Ecto neural progenitor cell (in vitro differentiated cells): ENCODE measurements around the gene TRIM69.
"Not testable (repeated sequence)": the region's sequence is repeated elsewhere in the genome, so short reads cannot be mapped to it uniquely, and the experiment has no call there.

Source experiments
- DNase-seq: peaks from one replicate; pipeline ENCODE4 v3.0.0-alpha.2; 2018; ENCODE audit warnings: low spot score

Gene TRIM69

GRCh38 chr15:44739222-44739847 is 3.0 kb downstream of the TRIM69 start:
- not testable (repeated sequence) for DNase-seq

- DNase-seq: not testable (repeated sequence)
These were observed 7.1 kb downstream of the TRIM69 start for GRCh38 chr15:44743454-44743853.

DNA sequence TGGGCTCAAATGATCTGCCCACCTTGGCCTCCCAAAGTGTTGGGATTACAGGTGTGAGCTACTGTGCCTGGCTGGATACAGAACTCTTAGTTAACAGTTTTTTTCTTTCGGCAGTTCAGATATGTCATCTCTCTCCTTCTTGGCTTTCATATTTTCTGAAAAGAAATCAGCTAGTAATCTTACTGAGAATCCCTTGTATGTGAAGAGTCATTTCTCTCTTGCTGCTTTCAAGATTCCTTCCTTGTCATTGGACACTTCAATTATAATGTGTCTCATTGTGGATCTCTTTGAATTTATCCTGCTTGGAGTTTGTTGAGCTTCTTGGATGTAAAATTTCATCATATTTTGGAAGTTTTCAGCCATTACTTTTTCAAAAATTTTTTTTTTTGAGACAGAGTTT is 17.0 kb downstream of the TRIM69 start:
- no peak for DNase-seq

GRCh38 chr15:44763187-44763586 is 26.9 kb downstream of the TRIM69 start:
- DNase-seq: no peak

GRCh38 chr15:44763848-44764247 is 27.5 kb downstream of the TRIM69 start:
- DNase-seq: no peak

DNA sequence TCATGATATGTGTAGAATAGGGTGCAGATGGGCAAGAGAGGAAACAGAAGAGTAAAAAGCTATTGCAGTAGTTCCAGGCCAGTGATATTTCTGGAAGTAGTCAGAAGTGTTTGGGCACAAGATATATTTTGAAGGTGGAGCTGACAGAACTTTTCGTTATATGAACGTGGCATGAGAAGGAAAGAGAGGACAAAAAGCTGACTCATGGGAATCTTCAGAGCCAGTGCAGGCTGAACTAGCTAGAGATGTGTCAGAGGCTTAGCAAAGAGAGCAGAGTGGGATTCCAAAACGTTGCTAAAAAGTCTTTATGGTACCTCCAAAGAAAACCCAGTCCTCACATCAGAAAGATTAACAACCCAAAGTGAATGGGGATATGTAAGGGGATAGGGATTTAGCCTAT is 28.7 kb downstream of the TRIM69 start:
- no peak for DNase-seq

- DNase-seq: no peak
These were observed 33.2 kb downstream of the TRIM69 start for GRCh38 chr15:44769521-44769920.

- DNase-seq: not testable (repeated sequence)
These were observed 34.4 kb downstream of the TRIM69 start for GRCh38 chr15:44770715-44771114.

- DNase-seq: no peak
These were observed 39.6 kb downstream of the TRIM69 start for GRCh38 chr15:44775953-44776352.

GRCh38 chr15:44779761-44780160 is 43.4 kb downstream of the TRIM69 start:
- no peak for DNase-seq

DNA sequence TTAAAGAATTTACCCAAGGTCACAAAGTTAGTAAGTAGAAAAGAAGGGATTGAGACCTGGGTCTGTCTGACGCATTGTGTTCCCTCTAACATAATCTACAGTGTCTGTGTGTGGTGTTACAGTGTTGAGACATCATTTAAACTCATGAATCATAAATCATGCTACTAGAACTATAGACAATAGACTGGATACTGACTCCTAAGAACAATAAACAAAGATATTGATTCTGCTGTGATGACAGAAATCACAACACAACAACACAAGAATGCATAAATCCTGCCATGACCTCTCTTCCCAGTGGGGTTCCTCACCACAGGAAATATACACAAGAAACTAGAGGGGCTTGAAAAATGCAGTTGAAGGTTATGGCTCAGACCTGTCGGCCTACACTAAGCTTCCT is 44.3 kb downstream of the TRIM69 start:
- no peak for DNase-seq

DNA sequence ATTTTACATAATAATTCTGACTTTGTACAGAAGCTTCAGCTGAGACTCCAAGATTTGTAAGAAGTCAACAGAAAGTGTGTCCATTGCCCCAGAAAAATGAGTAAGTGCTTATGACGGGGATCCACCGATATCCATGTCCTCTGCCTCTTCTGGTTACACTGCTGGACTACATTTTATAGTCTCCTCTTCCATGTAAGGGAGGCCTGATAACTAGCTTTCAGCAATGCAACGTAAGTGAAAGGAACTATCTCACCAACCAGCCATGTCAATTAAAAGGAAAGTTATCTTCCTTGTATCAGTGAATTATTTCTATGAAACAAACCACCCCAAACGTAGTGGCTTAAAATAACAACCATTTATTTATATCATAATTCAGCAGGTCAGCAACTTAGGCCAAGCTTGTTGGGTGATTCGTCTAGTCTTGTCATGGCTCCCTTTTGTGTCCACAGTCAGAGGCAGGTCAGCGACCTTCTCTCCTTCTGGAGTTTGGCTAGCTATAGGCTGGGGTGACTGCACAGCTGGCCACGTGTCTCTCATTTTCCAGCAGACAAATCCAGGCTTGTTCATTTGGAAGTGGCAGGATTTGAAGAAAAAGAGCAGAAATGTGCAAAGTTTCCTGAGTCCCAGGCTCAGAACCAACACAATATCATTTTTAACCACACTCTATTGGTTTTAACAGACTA is 44.9 kb downstream of the TRIM69 start:
- no peak for DNase-seq

GRCh38 chr15:44782516-44782915 is 46.2 kb downstream of the TRIM69 start:
- no peak for DNase-seq

- not testable (repeated sequence) for DNase-seq
These were observed 48.6 kb downstream of the TRIM69 start for GRCh38 chr15:44784918-44785274.

DNA sequence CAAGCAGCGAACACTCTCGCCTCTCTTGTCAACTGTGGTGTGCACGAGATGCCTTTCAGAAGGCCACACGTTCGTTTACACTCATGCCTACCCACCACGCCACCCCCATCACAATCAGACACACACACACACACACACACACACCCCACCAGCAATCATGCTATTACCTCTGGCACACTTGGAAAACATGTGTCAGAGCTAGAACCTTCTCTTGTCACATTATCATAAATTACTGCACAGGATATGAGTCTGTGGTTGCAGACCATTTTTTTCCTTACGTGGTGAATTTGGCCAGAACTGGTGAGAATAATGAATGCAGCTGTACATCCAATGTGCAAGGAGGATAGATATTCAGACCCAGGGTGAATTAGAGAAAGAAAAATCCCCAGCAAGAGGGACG is 52.4 kb downstream of the TRIM69 start:
- DNase-seq: no peak

DNA sequence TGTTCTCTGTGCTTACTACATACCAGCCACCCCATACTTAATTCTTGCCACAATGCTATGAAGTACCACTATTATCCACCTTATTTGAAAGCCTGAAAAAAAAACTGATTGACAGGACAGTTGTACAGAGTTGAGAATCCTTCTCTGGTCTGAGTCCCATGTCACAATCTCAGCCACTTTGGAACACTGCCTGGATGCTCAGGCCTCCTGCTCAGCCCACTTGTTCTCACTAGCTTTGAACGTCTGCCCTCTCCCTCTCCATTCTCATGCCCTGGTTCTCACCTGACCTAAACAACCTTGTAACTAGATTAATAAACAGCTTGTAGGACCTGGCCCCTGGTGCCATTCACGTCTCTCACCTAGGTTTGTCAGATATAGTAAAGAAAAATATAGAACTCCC is 53.9 kb downstream of the TRIM69 start:
- no peak for DNase-seq

DNA sequence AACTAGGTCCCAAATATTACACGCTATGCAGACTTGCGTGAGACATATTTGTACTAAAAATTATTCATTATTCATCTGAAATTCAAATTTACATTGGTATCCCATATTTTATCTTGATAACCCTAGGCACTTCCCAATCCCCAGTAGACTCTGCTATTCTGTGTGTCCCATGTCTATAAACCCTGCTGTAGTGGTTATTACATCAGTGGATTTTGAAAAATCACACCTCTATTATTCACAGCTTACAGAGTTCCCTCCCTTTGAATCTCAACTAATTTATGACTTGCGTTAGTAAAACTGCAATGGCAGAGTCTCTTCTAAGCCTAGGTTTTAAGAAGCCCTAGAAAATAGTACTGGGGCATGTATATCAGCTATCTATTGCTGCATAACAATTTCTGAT is 54.3 kb downstream of the TRIM69 start:
- no peak for DNase-seq

GRCh38 chr15:44792715-44793114 is 56.4 kb downstream of the TRIM69 start:
- DNase-seq: no peak

- DNase-seq: no peak
These were observed 57.7 kb downstream of the TRIM69 start for GRCh38 chr15:44794072-44794471.

GRCh38 chr15:44796508-44796907 is 60.2 kb downstream of the TRIM69 start:
- DNase-seq: no peak

DNA sequence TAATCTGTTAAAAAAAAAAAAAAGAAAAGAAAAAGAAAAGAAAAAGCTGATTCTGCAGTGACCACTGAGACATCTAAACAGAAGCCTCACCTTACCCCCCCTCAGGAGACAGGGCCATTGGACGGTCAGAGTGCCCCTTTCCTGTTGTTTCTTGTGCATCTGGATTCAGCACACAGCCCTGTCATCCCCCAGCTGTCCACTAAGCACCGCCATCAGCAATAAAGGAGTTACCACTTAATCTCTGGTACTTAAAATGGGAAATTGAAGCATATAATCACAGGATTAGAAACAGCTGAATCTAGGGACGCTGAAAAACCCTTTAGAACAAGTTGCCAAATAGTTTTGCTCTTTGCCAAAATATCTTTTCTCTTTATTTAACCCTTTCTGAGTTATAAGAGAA is 62.5 kb downstream of the TRIM69 start:
- no peak for DNase-seq

- DNase-seq: no peak
These were observed 65.0 kb downstream of the TRIM69 start for GRCh38 chr15:44801364-44801763.

DNA sequence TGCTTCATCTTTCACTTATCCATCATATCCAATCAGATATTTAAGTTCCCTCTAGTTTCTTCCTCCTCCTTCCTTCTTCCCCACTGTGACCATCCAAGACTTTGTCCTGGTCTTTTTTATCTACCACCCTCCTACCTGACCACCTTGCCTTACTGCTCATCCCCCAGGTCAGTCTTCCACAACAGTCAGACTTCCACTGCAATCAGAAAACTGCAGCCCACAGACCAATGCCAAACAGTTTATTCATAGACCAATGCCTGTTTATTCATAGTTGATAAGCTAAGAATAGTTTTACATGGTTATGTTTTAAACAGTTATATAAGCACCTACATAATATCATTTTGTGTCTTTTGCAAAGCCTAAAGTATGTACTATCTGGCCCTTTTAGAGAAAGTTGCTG is 65.5 kb downstream of the TRIM69 start:
- DNase-seq: no peak

- no peak for DNase-seq
These were observed 66.0 kb downstream of the TRIM69 start for GRCh38 chr15:44802336-44802735.
